H9 (cell line): Measurements from ENCODE around the gene TNFRSF17. TPM values are rescaled to one million over a fixed set of nuclear protein-coding genes. Genes with fewer than 3 reads are reported as not detected.

Source experiments
- DNase-seq: peaks from one replicate; pipeline ENCODE4 v3.0.0-alpha.2; 2017
- H2AFZ ChIP-seq: one replicate; pipeline ENCODE4 v1.6.1; 2013; ENCODE audit warnings: mild to moderate bottlenecking, low read length, control low read depth, moderate library complexity
- H2AK5ac ChIP-seq: 2 replicates; pipeline ENCODE4 v1.6.1; 2013; ENCODE audit warnings: low read length, control low read depth, mixed read lengths; ENCODE audit not compliant: insufficient read length
- H2BK120ac ChIP-seq: one replicate; pipeline ENCODE4 v1.6.1; 2013; ENCODE audit warnings: low read depth, mild to moderate bottlenecking, low read length, control low read depth, inconsistent platforms; ENCODE audit not compliant: poor library complexity, severe bottlenecking
- H2BK12ac ChIP-seq: 2 replicates; pipeline ENCODE4 v1.6.1; 2013; ENCODE audit warnings: low read length, control low read depth, mixed read lengths, low read depth; ENCODE audit not compliant: insufficient read length
- H2BK15ac ChIP-seq: 2 replicates; pipeline ENCODE4 v1.6.1; 2013; ENCODE audit warnings: low read depth, low read length, control low read depth
- H2BK20ac ChIP-seq: one replicate; pipeline ENCODE4 v1.6.1; 2013; ENCODE audit warnings: low read depth, mild to moderate bottlenecking, low read length, control low read depth, inconsistent platforms; ENCODE audit not compliant: poor library complexity, severe bottlenecking
- H2BK5ac ChIP-seq: 2 replicates; pipeline ENCODE4 v1.6.1; 2013; ENCODE audit warnings: low read length, control low read depth, mixed read lengths; ENCODE audit not compliant: insufficient read length
- H3K14ac ChIP-seq: 2 replicates; pipeline ENCODE4 v1.6.1; 2013; ENCODE audit warnings: low read length, control low read depth; ENCODE audit not compliant: insufficient read depth
- H3K18ac ChIP-seq: 2 replicates; pipeline ENCODE4 v1.6.1; 2013; ENCODE audit warnings: low read depth, mild to moderate bottlenecking, mixed read lengths, low read length, control low read depth; ENCODE audit not compliant: insufficient read length
- H3K23ac ChIP-seq: 2 replicates; pipeline ENCODE4 v1.6.1; 2013; ENCODE audit warnings: low read length, control low read depth, mixed read lengths, low read depth; ENCODE audit not compliant: insufficient read length
- H3K23me2 ChIP-seq: 2 replicates; pipeline ENCODE4 v1.6.1; 2013; ENCODE audit warnings: low read depth, mild to moderate bottlenecking, mixed read lengths, low read length, control low read depth; ENCODE audit not compliant: insufficient read length, poor library complexity, severe bottlenecking
- H3K27ac ChIP-seq: 2 replicates; pipeline ENCODE4 v1.5.1; 2013; ENCODE audit warnings: low read length, control low read depth, mixed read lengths, low read depth; ENCODE audit not compliant: insufficient read length
- H3K27me3 ChIP-seq: 2 replicates; pipeline ENCODE4 v1.6.1; 2013; ENCODE audit warnings: low read length, control low read depth, inconsistent platforms; ENCODE audit not compliant: insufficient read depth
- H3K4ac ChIP-seq: 2 replicates; pipeline ENCODE4 v1.6.1; 2013; ENCODE audit warnings: low read depth, mild to moderate bottlenecking, control low read depth, inconsistent platforms, low read length, moderate library complexity
- H3K4me1 ChIP-seq: 2 replicates; pipeline ENCODE4 v1.6.1; 2013; ENCODE audit warnings: low read length, control low read depth, inconsistent platforms; ENCODE audit not compliant: insufficient read depth
- H3K4me2 ChIP-seq: 2 replicates; pipeline ENCODE4 v1.6.1; 2013; ENCODE audit warnings: low read length, control low read depth, mixed read lengths; ENCODE audit not compliant: insufficient read length, insufficient read depth
- H3K56ac ChIP-seq: 2 replicates; pipeline ENCODE4 v1.6.1; 2013; ENCODE audit warnings: low read depth, mild to moderate bottlenecking, mixed read lengths, low read length, control low read depth; ENCODE audit not compliant: insufficient read length
- H3K79me1 ChIP-seq: 2 replicates; pipeline ENCODE4 v1.6.1; 2013; ENCODE audit warnings: low read depth, mild to moderate bottlenecking, moderate library complexity, low read length, control low read depth, inconsistent platforms; ENCODE audit not compliant: insufficient read depth, poor library complexity, severe bottlenecking
- H3K79me2 ChIP-seq: 2 replicates; pipeline ENCODE4 v1.6.1; 2013; ENCODE audit warnings: low read length, control low read depth, inconsistent platforms; ENCODE audit not compliant: insufficient read depth
- H3K9ac ChIP-seq: 2 replicates; pipeline ENCODE4 v1.6.1; 2013; ENCODE audit warnings: low read length, control low read depth, mixed read lengths; ENCODE audit not compliant: insufficient read length; ENCODE audit errors: extremely low read depth
- H3K9me3 ChIP-seq: one replicate; pipeline ENCODE4 v1.6.1; 2013; ENCODE audit warnings: low read depth, low read length, inconsistent platforms; ENCODE audit not compliant: control insufficient read depth
- H3T11ph ChIP-seq: one replicate; pipeline ENCODE4 v1.6.1; 2013; ENCODE audit warnings: mild to moderate bottlenecking, low read length, control low read depth, inconsistent platforms
- H4K20me1 ChIP-seq: one replicate; pipeline ENCODE4 v1.6.1; 2013; ENCODE audit not compliant: control insufficient read depth, insufficient read length, insufficient read depth
- H4K5ac ChIP-seq: 2 replicates; pipeline ENCODE4 v1.6.1; 2013; ENCODE audit warnings: low read depth, mild to moderate bottlenecking, mixed read lengths, low read length, control low read depth; ENCODE audit not compliant: insufficient read length
- H4K8ac ChIP-seq: replicated peaks from 2 replicates; pipeline ENCODE4 v1.6.1; 2013; ENCODE audit warnings: low read length, control low read depth, mixed read lengths, low read depth; ENCODE audit not compliant: insufficient read length
- H4K91ac ChIP-seq: 2 replicates; pipeline ENCODE4 v1.6.1; 2013; ENCODE audit warnings: low read depth, mild to moderate bottlenecking, moderate library complexity, mixed read lengths, low read length, control low read depth; ENCODE audit not compliant: insufficient read length
- H3K27ac Mint-ChIP-seq, 3 experiments: 2 replicates in 2 of 3; 3 replicates in 1 of 3; pipeline ENCODE4 v1.8.0; 2020 to 2021; ENCODE audit warnings: mixed read lengths in 3 of 3, mild to moderate bottlenecking in 1 of 3, moderate library complexity in 1 of 3
- H3K27me3 Mint-ChIP-seq: 2 replicates; pipeline ENCODE4 v1.8.0; 2021; ENCODE audit warnings: low read depth, mild to moderate bottlenecking, moderate library complexity, mixed read lengths
- H3K36me3 Mint-ChIP-seq, 3 experiments: 2 replicates in 2 of 3; 3 replicates in 1 of 3; pipeline ENCODE4 v1.8.0; 2020 to 2021; ENCODE audit warnings: low read depth in 3 of 3, mixed read lengths in 3 of 3; ENCODE audit not compliant: insufficient read depth in 1 of 3
- H3K4me1 Mint-ChIP-seq, 2 experiments: 2 replicates each; pipeline ENCODE4 v1.8.0; 2020; ENCODE audit warnings: mixed read lengths in 2 of 2
- H3K4me3 Mint-ChIP-seq, 2 experiments: 2 replicates in 1 of 2; 3 replicates in 1 of 2; pipeline ENCODE4 v1.8.0; 2020 to 2021; ENCODE audit warnings: mild to moderate bottlenecking in 2 of 2, mixed read lengths in 2 of 2, moderate library complexity in 1 of 2
- H3K9me3 Mint-ChIP-seq, 2 experiments: 2 replicates in 1 of 2; 3 replicates in 1 of 2; pipeline ENCODE4 v1.8.0; 2020; ENCODE audit warnings: mild to moderate bottlenecking in 2 of 2, mixed read lengths in 2 of 2, moderate library complexity in 1 of 2
- WGBS: extraction: QIAGEN DNeasy Blood & Tissue Kit; methylation state at CpG from one replicate; pipeline ENCODE4 v1.1.7; 2013; ENCODE audit warnings: missing lambda C conversion rate, low lambda C conversion rate, mixed read lengths; ENCODE audit not compliant: insufficient read length; ENCODE audit errors: extremely low coverage; 5-methylcytosine and 5-hydroxymethylcytosine counted together
- total RNA-seq: library from RNA; stranded (reverse); gene quantifications from 2 replicates; pipeline ENCODE4 v1.2.1, GENCODE V29; 2021
- TF ChIP-seq, protein P1 (sequence below): fragments of 200-600 bp; sonication (generic); conservative IDR thresholded peaks from 3 replicates; pipeline ENCODE4 v1.8.0; 2021; ENCODE audit warnings: antibody characterized with exemption, mild to moderate bottlenecking

The TNFRSF17 gene
- total RNA-seq, 1 experiment from 2014 or later: not detected

DNA sequence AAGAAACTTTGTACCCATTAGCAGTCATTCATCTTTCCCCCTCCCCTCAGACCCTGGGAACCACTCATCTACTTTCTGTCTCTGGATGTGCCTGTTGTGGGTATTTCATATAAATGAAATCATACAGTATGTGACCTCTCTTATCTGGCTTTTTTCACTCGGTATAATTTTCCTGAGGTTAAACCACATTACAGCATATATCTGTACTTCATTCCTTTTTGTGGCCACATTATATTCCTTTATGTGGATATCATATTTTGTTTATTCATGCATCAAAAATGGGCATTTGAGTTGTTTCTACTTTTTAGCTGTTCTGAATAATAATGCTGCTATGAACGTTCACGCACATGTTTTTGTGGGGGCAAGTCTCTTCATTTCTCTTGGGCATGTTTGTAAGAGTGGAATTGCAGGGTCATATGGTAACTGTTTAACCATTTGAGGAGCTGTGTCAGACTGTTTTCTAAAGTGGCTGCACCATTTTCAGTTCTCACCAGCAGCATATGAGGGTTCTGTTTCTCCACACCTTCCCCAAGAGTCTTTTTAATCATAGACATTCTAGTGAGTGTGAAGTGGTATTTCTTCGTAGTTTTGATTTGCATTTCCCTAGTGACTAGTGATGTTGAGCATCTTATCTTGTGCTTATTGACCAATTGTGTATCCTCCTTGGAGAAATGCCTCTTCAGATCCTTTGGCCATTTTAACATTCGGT lies 15.3 kb downstream of the TNFRSF17 start:
- H3K36me3 Mint-ChIP-seq: no peaks in the 10 kb centered on the region
- no CpG with 5 or more reads among the region's 5 CpGs for WGBS
- H3K4me3 Mint-ChIP-seq: no peak overlapping the region

More for the DNA sequence above, 15.3 kb downstream of the TNFRSF17 start:
- peaks cover 2 to 5% of the 10 kb centered on the region in 2 experiments; a peak in 2 of 5 replicates for H3K9me3 Mint-ChIP-seq
- Histone ChIP-seq H3K27me3 (no peaks in the 10 kb centered on the region), H3T11ph (no peak overlapping the region), H4K5ac (no peak overlapping the region), H2BK12ac (no peak overlapping the region), H2BK120ac (no peak overlapping the region), H3K4ac (no peak overlapping the region), H3K23ac (no peak overlapping the region), H2BK15ac (no peak overlapping the region), H4K91ac (no peak overlapping the region), H3K9ac (no peak overlapping the region), H4K8ac (no peak overlapping the region), H3K27ac (no peak overlapping the region), H2BK20ac (no peak overlapping the region), H3K79me1 (no peaks in the 10 kb centered on the region), H2AK5ac (no peak overlapping the region), H4K20me1 (no peaks in the 10 kb centered on the region), H3K4me2 (no peak overlapping the region), H3K56ac (no peak overlapping the region), H3K14ac (no peak overlapping the region), H3K18ac (no peak overlapping the region), H3K9me3 (no peaks in the 10 kb centered on the region), H3K4me1 (peaks cover 3% of the 10 kb centered on the region; the same call in 1 of the 2 replicates), H2AFZ (no peak overlapping the region), H3K23me2 (peaks cover 5% of the 10 kb centered on the region), H3K79me2 (no peaks in the 10 kb centered on the region; the same call in 1 of the 2 replicates), H2BK5ac (no peak overlapping the region)
- H3K4me1 Mint-ChIP-seq: peaks cover 19% of the 10 kb centered on the region in 2 experiments
- H3K27ac Mint-ChIP-seq: no peak overlapping the region
- no peak for DNase-seq
- no peaks in the 10 kb centered on the region; the same call in 1 of the 2 replicates for H3K27me3 Mint-ChIP-seq
- TF ChIP-seq, protein P1, sequence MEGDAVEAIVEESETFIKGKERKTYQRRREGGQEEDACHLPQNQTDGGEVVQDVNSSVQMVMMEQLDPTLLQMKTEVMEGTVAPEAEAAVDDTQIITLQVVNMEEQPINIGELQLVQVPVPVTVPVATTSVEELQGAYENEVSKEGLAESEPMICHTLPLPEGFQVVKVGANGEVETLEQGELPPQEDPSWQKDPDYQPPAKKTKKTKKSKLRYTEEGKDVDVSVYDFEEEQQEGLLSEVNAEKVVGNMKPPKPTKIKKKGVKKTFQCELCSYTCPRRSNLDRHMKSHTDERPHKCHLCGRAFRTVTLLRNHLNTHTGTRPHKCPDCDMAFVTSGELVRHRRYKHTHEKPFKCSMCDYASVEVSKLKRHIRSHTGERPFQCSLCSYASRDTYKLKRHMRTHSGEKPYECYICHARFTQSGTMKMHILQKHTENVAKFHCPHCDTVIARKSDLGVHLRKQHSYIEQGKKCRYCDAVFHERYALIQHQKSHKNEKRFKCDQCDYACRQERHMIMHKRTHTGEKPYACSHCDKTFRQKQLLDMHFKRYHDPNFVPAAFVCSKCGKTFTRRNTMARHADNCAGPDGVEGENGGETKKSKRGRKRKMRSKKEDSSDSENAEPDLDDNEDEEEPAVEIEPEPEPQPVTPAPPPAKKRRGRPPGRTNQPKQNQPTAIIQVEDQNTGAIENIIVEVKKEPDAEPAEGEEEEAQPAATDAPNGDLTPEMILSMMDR: no peak
